NCI-H128 (cell line): ENCODE data around the gene SMAD5.

Experiments
- DNase-seq: peaks from one replicate; lab custom pipeline; 2025; ENCODE audit not compliant: unreplicated experiment; lab: John Stamatoyannopoulos, UW

The SMAD5 gene

GRCh38 chr5:136194576-136194975 is 61.9 kb downstream of the SMAD5 start:
- no peak for DNase-seq

- DNase-seq = no peak
Measured at GRCh38 chr5:136195971-136196820, 63.6 kb downstream of the SMAD5 start.

- DNase-seq = no peak
Measured at GRCh38 chr5:136197462-136198142, 65.0 kb downstream of the SMAD5 start.

GRCh38 chr5:136198453-136198852 is 65.8 kb downstream of the SMAD5 start:
- DNase-seq = no peak

- no peak for DNase-seq
Measured at GRCh38 chr5:136199408-136199807, 66.8 kb downstream of the SMAD5 start.

- DNase-seq = no peak
Measured at GRCh38 chr5:136200130-136200529, 67.5 kb downstream of the SMAD5 start.

GRCh38 chr5:136200761-136201160 is 68.1 kb downstream of the SMAD5 start:
- DNase-seq = no peak

- DNase-seq = no peak
Measured at GRCh38 chr5:136201870-136202269, 69.2 kb downstream of the SMAD5 start.

- DNase-seq = no peak
Measured at GRCh38 chr5:136202469-136203205, 70.0 kb downstream of the SMAD5 start.

- DNase-seq = no peak
Measured at GRCh38 chr5:136203303-136203922, 70.8 kb downstream of the SMAD5 start.

GRCh38 chr5:136205061-136205702 is 72.5 kb downstream of the SMAD5 start:
- no peak for DNase-seq

GRCh38 chr5:136205941-136206340 is 73.3 kb downstream of the SMAD5 start:
- no peak for DNase-seq

- DNase-seq = no peak
Measured at GRCh38 chr5:136206361-136206760, 73.7 kb downstream of the SMAD5 start.

GRCh38 chr5:136207631-136208030 is 75.0 kb downstream of the SMAD5 start:
- no peak for DNase-seq

- DNase-seq = no peak
Measured at GRCh38 chr5:136208916-136209315, 76.3 kb downstream of the SMAD5 start.

GRCh38 chr5:136209346-136209910 is 76.8 kb downstream of the SMAD5 start:
- DNase-seq = no peak

GRCh38 chr5:136210259-136210658 is 77.6 kb downstream of the SMAD5 start:
- no peak for DNase-seq

GRCh38 chr5:136211282-136212040 is 78.8 kb downstream of the SMAD5 start:
- DNase-seq = no peak

- no peak for DNase-seq
Measured at GRCh38 chr5:136212252-136212721, 79.6 kb downstream of the SMAD5 start.
